ENCODE measurements around the gene GLRX2. TPM values are rescaled to one million over a fixed set of nuclear protein-coding genes. Genes with fewer than 3 reads are reported as not detected.

The GLRX2 gene
- total and polyA plus RNA-seq, 2 of the 8 experiments (the other 6 are each of a cell fraction or from before 2014, with no cell fraction given), result 4.8 to 13.5 TPM

GRCh38 chr1:193144361-193144938, 39.2 kb upstream of the GLRX2 start:
- Histone ChIP-seq H3K27me3 (replicated peaks in 1 of 4; ENCODE audit: control insufficient read depth in 3 of 4, extremely low read depth in 1 of 4, insufficient read depth in 3 of 4, low read length in 3 of 4) (no peaks in the 10 kb centered on the region), H4K20me1 (replicated peaks in 1 of 2; ENCODE audit: control insufficient read depth in 1 of 2, insufficient read depth in 2 of 2, low read length in 2 of 2) (peaks cover 0 to 2% of the 10 kb centered on the region in 2 experiments), H3K79me1 (ENCODE audit: low read depth, low read length) (peaks cover 4% of the 10 kb centered on the region; the same call in 1 of the 2 replicates), H2AFZ (ENCODE audit: low read length) (no peak overlapping the region), H2BK20ac (ENCODE audit: low read length) (no peak overlapping the region), H3K56ac (replicated peaks; ENCODE audit: insufficient read length, low read depth, low read length) (no peak overlapping the region), H4K91ac (replicated peaks; ENCODE audit: insufficient read length, low read length) (no peak overlapping the region), H3K36me3 (ENCODE audit: control insufficient read depth in 2 of 4, insufficient read depth in 4 of 4, low read length in 3 of 4) (peaks cover 3 to 56% (median 13%) of the 10 kb centered on the region in 4 experiments), H3K9ac (replicated peaks in 1 of 4; ENCODE audit: extremely low read depth in 1 of 4, low read depth in 3 of 4, low read length in 3 of 4) (no peak overlapping the region), H2BK15ac (ENCODE audit: low read length) (no peak overlapping the region), H2AK5ac (ENCODE audit: low read depth, low read length) (no peak overlapping the region), H3K23me2 (ENCODE audit: low read depth, low read length) (no peaks in the 10 kb centered on the region), H3K4me3 (ENCODE audit: extremely low read depth in 1 of 4, insufficient read depth in 2 of 4, low read depth in 3 of 4, low read length in 4 of 4) (no peak overlapping the region), H2BK12ac (ENCODE audit: low read depth, low read length) (no peak overlapping the region), H3K4ac (replicated peaks; ENCODE audit: insufficient read length, low read depth, low read length) (no peak overlapping the region), H3K18ac (ENCODE audit: extremely low read depth, low read length) (no peak overlapping the region), H4K8ac (ENCODE audit: extremely low read depth, insufficient read depth, low read length) (no peak overlapping the region), H2BK5ac (ENCODE audit: low read depth, low read length) (no peak overlapping the region), H3K4me1 (replicated peaks in 1 of 4; ENCODE audit: control insufficient read depth in 3 of 4, insufficient read depth in 4 of 4, low read length in 3 of 4) (peaks cover 0 to 8% (median 3%) of the 10 kb centered on the region in 4 experiments; a peak in 2 of 7 replicates), H3K79me2 (ENCODE audit: control insufficient read depth in 1 of 2, insufficient read depth in 2 of 2, low read length in 2 of 2) (peaks cover 0 to 10% of the 10 kb centered on the region in 2 experiments; a peak in 2 of 4 replicates), H3K27ac (ENCODE audit: low read depth, low read length) (no peak overlapping the region), H3K14ac (ENCODE audit: insufficient read length) (no peak overlapping the region), H3K9me3 (ENCODE audit: insufficient read depth in 2 of 2, low read depth in 1 of 2, low read length in 1 of 2) (no peaks in the 10 kb centered on the region), H3K23ac (ENCODE audit: insufficient read length) (no peak overlapping the region), H3K4me2 (ENCODE audit: insufficient read depth in 1 of 2, low read depth in 2 of 2, low read length in 2 of 2) (no peak overlapping the region), H4K5ac (ENCODE audit: insufficient read length, low read depth, low read length) (no peak overlapping the region), H2BK120ac (replicated peaks; ENCODE audit: low read depth, low read length) (no peak overlapping the region)
- WGBS, 2 experiments (ENCODE audit: extremely low coverage in 1 of 2, insufficient coverage in 1 of 2, insufficient read length in 1 of 2, insufficient replicate concordance in 2 of 2, low coverage in 1 of 2, low lambda C conversion rate in 2 of 2, missing lambda C conversion rate in 1 of 2), result 95% methylated on average over 5 of the region's 5 CpGs; no CpG with 5 or more reads in 1 of the 2 experiments
- ChIA-PET CTCF (ENCODE audit: partially characterized antibody) (interaction anchor here (0.6 to 1.6 kb wide), 6 partner anchors 12 to 1015 kb away, joined by 3 to 7 read pairs (median 3); no protein-coding TSS in a partner anchor), POLR2A (ENCODE audit: partially characterized antibody) (interaction anchor here (0.6 kb wide), 1 partner anchor 150 kb away, joined by 3 read pairs; no protein-coding TSS in a partner anchor)
- FAIRE-seq, result no peak
- no peak for DNase-seq (ENCODE audit: low read depth in 1 of 2, low spot score in 2 of 2)
- TF ChIP-seq NANOG (IDR thresholded peaks at IDR 0.05; ENCODE audit: insufficient read depth, low read depth, low read length, poor library complexity, severe bottlenecking), result no peak
- no peak for TF ChIP-seq TCF12 (IDR thresholded peaks at IDR 0.05; ENCODE audit: low read depth, low read length)
- no peak for TF ChIP-seq JUND (IDR thresholded peaks at IDR 0.05; ENCODE audit: low read length)
- no peak for TF ChIP-seq SAP30 (IDR thresholded peaks at IDR 0.05; ENCODE audit: insufficient read depth, insufficient replicate concordance, low read length)
- no peak for TF ChIP-seq USF2 (IDR thresholded peaks at IDR 0.05; ENCODE audit: low read length)
- TF ChIP-seq KDM1A (IDR thresholded peaks at IDR 0.05; ENCODE audit: borderline replicate concordance, low read length), result no peak
- TF ChIP-seq MAFK (IDR thresholded peaks at IDR 0.05; ENCODE audit: low read depth, low read length), result no peak
- no peak for TF ChIP-seq CHD2 (IDR thresholded peaks at IDR 0.05; ENCODE audit: low read length)
- no peak for TF ChIP-seq RAD21 (IDR thresholded peaks at IDR 0.05 in 1 of 2, conservative IDR thresholded peaks at IDR 0.05 in 1 of 2; ENCODE audit: low read depth in 2 of 2, low read length in 2 of 2)
- no peak for TF ChIP-seq RXRA (IDR thresholded peaks at IDR 0.05; ENCODE audit: insufficient read depth, low read depth, low read length)
- TF ChIP-seq ZNF274 (IDR thresholded peaks at IDR 0.05; ENCODE audit: borderline replicate concordance, extremely low read depth, low read length), result no peak
